Right atrium auricular region (tissue), 2 donors: ENCODE data around the gene PRDM5. TPM values are rescaled to one million over a fixed set of nuclear protein-coding genes. Genes with fewer than 3 reads are reported as not detected.
"Not testable (repeated sequence)": the region's sequence is repeated elsewhere in the genome, so short reads cannot be mapped to it uniquely, and the experiment has no call there.

ENCODE experiments used
- DNase-seq: peaks from one replicate; pipeline ENCODE4 v3.0.0-alpha.2; 2019; ENCODE audit warnings: low spot score
- H3K27ac ChIP-seq, 2 donors: fragments of 200-600 bp; sonication (generic); 1 replicate in 1 of 2; 2 replicates in 1 of 2; pipeline ENCODE4 v1.5.1; 2016 to 2019
- H3K27me3 ChIP-seq, 2 donors: fragments of 200-600 bp; sonication (generic); one replicate each; pipeline versions ENCODE4 v1.5.1 to v1.6.0; 2017 to 2019
- H3K36me3 ChIP-seq: fragments of 200-600 bp; sonication (generic); one replicate; pipeline ENCODE4 v1.5.1; 2016
- H3K4me1 ChIP-seq, 2 donors: fragments of 200-600 bp; sonication (generic); one replicate each; pipeline versions ENCODE4 v1.5.1 to v1.6.0; 2017 to 2019
- H3K4me3 ChIP-seq, 2 donors: fragments of 200-600 bp; sonication (generic); 1 replicate in 1 of 2; 2 replicates in 1 of 2; pipeline ENCODE4 v1.5.1; 2017 to 2019; ENCODE audit warnings: mild to moderate bottlenecking in 1 of 2, moderate library complexity in 1 of 2
- H3K9me3 ChIP-seq, 2 donors: fragments of 200-600 bp; sonication (generic); one replicate each; pipeline ENCODE4 v1.5.1; 2019
- CTCF ChIP-seq, 2 donors: fragments of 200-600 bp; sonication (generic); IDR thresholded peaks; one replicate each; pipeline ENCODE4 v1.5.1; 2019; ENCODE audit warnings: antibody characterized with exemption in 2 of 2
- total RNA-seq, 2 donors: library from RNA; depleted of rRNA; stranded (reverse); fragments of >200 nt; gene quantifications; one replicate each; pipeline ENCODE4 v1.1.0, GENCODE V29; 2016

PRDM5 gene
- total RNA-seq, 2 donors from 2014 or later = 8.1 to 12.8 TPM

GRCh38 chr4:120664851-120665250 is 257.7 kb downstream of the PRDM5 start:
- no peak overlapping the region for H3K27ac ChIP-seq
- TF ChIP-seq CTCF (IDR thresholded peaks at IDR 0.05) = no peak
- no peak for DNase-seq
- no peaks in the 10 kb centered on the region for H3K9me3 ChIP-seq
- no peak overlapping the region for H3K4me3 ChIP-seq
- no peaks in the 10 kb centered on the region for H3K4me1 ChIP-seq
- H3K36me3 ChIP-seq = no peaks in the 10 kb centered on the region
- no peaks in the 10 kb centered on the region for H3K27me3 ChIP-seq

- Histone ChIP-seq H3K4me1 (no peaks in the 10 kb centered on the region), H3K36me3 (no peaks in the 10 kb centered on the region), H3K27me3 (no peaks in the 10 kb centered on the region), H3K9me3 (no peaks in the 10 kb centered on the region), H3K27ac (no peak overlapping the region), H3K4me3 (no peak overlapping the region)
- no peak for TF ChIP-seq CTCF (IDR thresholded peaks at IDR 0.05)
- no peak for DNase-seq
Observed at GRCh38 chr4:120659616-120660170, 262.8 kb downstream of the PRDM5 start.

- no peak for TF ChIP-seq CTCF (IDR thresholded peaks at IDR 0.05)
- no peaks in the 10 kb centered on the region for H3K4me1 ChIP-seq
- H3K36me3 ChIP-seq = no peaks in the 10 kb centered on the region
- no peak overlapping the region for H3K27ac ChIP-seq
- H3K4me3 ChIP-seq = no peak overlapping the region
- no peaks in the 10 kb centered on the region for H3K9me3 ChIP-seq
- DNase-seq = no peak
- no peaks in the 10 kb centered on the region for H3K27me3 ChIP-seq
Observed at GRCh38 chr4:120658772-120659171, 263.8 kb downstream of the PRDM5 start.

- no peaks in the 10 kb centered on the region for H3K27me3 ChIP-seq
- no peak for TF ChIP-seq CTCF (IDR thresholded peaks at IDR 0.05)
- H3K4me3 ChIP-seq = no peak overlapping the region
- H3K36me3 ChIP-seq = no peaks in the 10 kb centered on the region
- no peaks in the 10 kb centered on the region for H3K4me1 ChIP-seq
- no peaks in the 10 kb centered on the region for H3K9me3 ChIP-seq
- DNase-seq = no peak
- H3K27ac ChIP-seq = no peak overlapping the region
Observed at GRCh38 chr4:120653804-120654573, 268.5 kb downstream of the PRDM5 start.

- H3K9me3 ChIP-seq, DNase-seq, H3K27me3 ChIP-seq, H3K4me3 ChIP-seq, H3K36me3 ChIP-seq, H3K27ac ChIP-seq, H3K4me1 ChIP-seq: not testable (repeated sequence)
Observed at GRCh38 chr4:120648336-120648735, 274.2 kb downstream of the PRDM5 start.

Other genes starting within 250 kb of the PRDM5 start
- gene NDNF, start 149.8 kb upstream of the PRDM5 start, total RNA-seq = 1 to 10 TPM in 1 of 2 donors, under 1 TPM in 1; 0.51 to 5.4 TPM
- not detected for gene TNIP3, start 241.6 kb upstream of the PRDM5 start, total RNA-seq